Measurements from ENCODE around the gene ZNF76. TPM values are rescaled to one million over a fixed set of nuclear protein-coding genes. Genes with fewer than 3 reads are reported as not detected.

ZNF76 gene
- total and polyA plus RNA-seq, 2 donors (not counting 3 experiments of a cell fraction or from before 2014, with no cell fraction given) = 27.9 to 34.6 TPM

DNA sequence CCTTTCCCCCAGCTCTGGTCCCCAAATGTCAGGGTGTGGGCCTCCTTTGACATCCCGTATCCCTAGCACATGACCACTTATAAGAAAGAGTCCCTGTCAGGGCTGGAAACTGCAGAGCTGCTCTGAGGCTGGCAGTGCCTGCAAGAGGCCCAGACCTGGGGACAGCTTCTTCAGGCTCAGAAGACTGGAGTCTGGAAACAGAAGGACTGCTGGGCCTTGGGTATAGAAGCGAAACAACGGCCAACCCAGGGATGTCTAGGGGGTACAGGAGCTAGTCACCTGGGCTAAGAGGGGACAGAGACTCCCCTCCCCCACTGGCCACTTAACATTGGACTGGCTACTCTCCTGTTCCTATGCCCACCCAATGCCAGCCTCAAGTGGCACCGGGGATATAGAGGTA lies 41.1 kb upstream of the ZNF76 start:
- no peak overlapping the region for H3K4me3 ChIP-seq (replicated peaks in 1 of 3; ENCODE audit: insufficient read depth in 1 of 3, low read depth in 1 of 3, low read length in 3 of 3)
- H3K27me3 ChIP-seq (ENCODE audit: control insufficient read depth in 2 of 2, insufficient read depth in 2 of 2, low read length in 2 of 2) = peaks cover 17 to 18% of the 10 kb centered on the region in 2 experiments
- no peaks in the 10 kb centered on the region for H4K20me1 ChIP-seq (replicated peaks; ENCODE audit: control insufficient read depth, extremely low read depth, insufficient read depth, low read length)
- H3K4me1 ChIP-seq (ENCODE audit: control insufficient read depth, extremely low read depth, insufficient read depth, low read length) = peaks cover 5% of the 10 kb centered on the region
- no peaks in the 10 kb centered on the region for H3K9me1 ChIP-seq (replicated peaks; ENCODE audit: control insufficient read depth, extremely low read depth, insufficient read depth, low read length)
- no peak for TF ChIP-seq MAX (IDR thresholded peaks at IDR 0.05; ENCODE audit: insufficient read depth, insufficient read length)
- TF ChIP-seq FOS (IDR thresholded peaks at IDR 0.05; ENCODE audit: borderline replicate concordance, insufficient read depth, low read length) = no peak
- no peak for TF ChIP-seq EZH2 (IDR thresholded peaks at IDR 0.05; ENCODE audit: borderline replicate concordance, low read depth, low read length, severe bottlenecking)
- TF ChIP-seq POLR2AphosphoS5 (IDR thresholded peaks at IDR 0.05; ENCODE audit: insufficient read depth, low read depth, low read length) = no peak
- intact Hi-C loops (cut with micrococcal nuclease) = loop anchor here (5.0 kb wide), 1 partner anchor 39 kb away; the partner anchor contains the start of gene ZNF76
- H3K79me2 ChIP-seq (ENCODE audit: control insufficient read depth, insufficient read depth, low read length) = no peaks in the 10 kb centered on the region
- ChIA-PET POLR2A (interaction anchor here (1.3 kb wide), 1 partner anchor 12 kb away, joined by 3 read pairs; no protein-coding TSS in a partner anchor), CTCF (interaction anchor here (2.2 to 3.3 kb wide), 3 partner anchors 12 to 22 kb away, joined by 6 to 29 read pairs (median 29); no protein-coding TSS in a partner anchor)
- no TSS peak for BruUV-seq (replicated peaks)
- no peak overlapping the region for H3K27ac ChIP-seq (ENCODE audit: insufficient read depth, low read depth, low read length)
- FAIRE-seq (no peak), DNase-seq (ENCODE audit: low read depth, low spot score) (no peak)
- H3K36me3 ChIP-seq (ENCODE audit: control insufficient read depth in 2 of 2, extremely low read depth in 1 of 2, insufficient read depth in 2 of 2, low read length in 2 of 2) = no peaks in the 10 kb centered on the region
- H3K9ac ChIP-seq (replicated peaks; ENCODE audit: extremely low read depth, insufficient read depth, low read length) = no peak overlapping the region
- no peak overlapping the region for H2AFZ ChIP-seq (ENCODE audit: low read depth, low read length)
- H3K9me3 ChIP-seq (replicated peaks; ENCODE audit: control insufficient read depth, insufficient read depth, low read length) = no peaks in the 10 kb centered on the region
- H3K4me2 ChIP-seq (ENCODE audit: insufficient read depth, low read length) = no peak overlapping the region
- dilution Hi-C loops (cut with MboI; ENCODE audit: extremely low pct_ligation_motif_present, low sequenced_read_pairs) = no loop called here

GRCh38 chr6:35219683-35220326 lies 39.7 kb upstream of the ZNF76 start:
- intact Hi-C loops (cut with micrococcal nuclease) = loop anchor here (5.0 kb wide), 1 partner anchor 37 kb away; the partner anchor contains the start of gene ZNF76
- H3K4me3 ChIP-seq (replicated peaks in 1 of 3; ENCODE audit: insufficient read depth in 1 of 3, low read depth in 1 of 3, low read length in 3 of 3) = no peak overlapping the region
- H3K79me2 ChIP-seq (ENCODE audit: control insufficient read depth, insufficient read depth, low read length) = no peaks in the 10 kb centered on the region
- H3K9ac ChIP-seq (replicated peaks; ENCODE audit: extremely low read depth, insufficient read depth, low read length) = no peak overlapping the region
- H3K27ac ChIP-seq (ENCODE audit: insufficient read depth, low read depth, low read length) = no peak overlapping the region
- no peaks in the 10 kb centered on the region for H3K9me3 ChIP-seq (replicated peaks; ENCODE audit: control insufficient read depth, insufficient read depth, low read length)
- POLR2A ChIA-PET = no interaction called here
- H3K9me1 ChIP-seq (replicated peaks; ENCODE audit: control insufficient read depth, extremely low read depth, insufficient read depth, low read length) = no peaks in the 10 kb centered on the region
- DNase-seq (ENCODE audit: low read depth, low spot score) = no peak
- peaks cover 2% of the 10 kb centered on the region for H3K4me1 ChIP-seq (ENCODE audit: control insufficient read depth, extremely low read depth, insufficient read depth, low read length)
- no TSS peak for BruUV-seq (replicated peaks)
- no peaks in the 10 kb centered on the region for H3K36me3 ChIP-seq (ENCODE audit: control insufficient read depth in 2 of 2, extremely low read depth in 1 of 2, insufficient read depth in 2 of 2, low read length in 2 of 2)
- H3K27me3 ChIP-seq (ENCODE audit: control insufficient read depth in 2 of 2, insufficient read depth in 2 of 2, low read length in 2 of 2) = peaks cover 10 to 17% of the 10 kb centered on the region in 2 experiments
- TF ChIP-seq JUN (IDR thresholded peaks at IDR 0.05; ENCODE audit: borderline replicate concordance, insufficient read depth, insufficient read length, low read depth) = no peak
- no peak for TF ChIP-seq GATA2 (IDR thresholded peaks at IDR 0.05; ENCODE audit: insufficient read depth, insufficient read length, low read depth, low read length)
- TF ChIP-seq MYC (IDR thresholded peaks at IDR 0.05; ENCODE audit: low read depth, low read length) = no peak
- TF ChIP-seq, protein P1, sequence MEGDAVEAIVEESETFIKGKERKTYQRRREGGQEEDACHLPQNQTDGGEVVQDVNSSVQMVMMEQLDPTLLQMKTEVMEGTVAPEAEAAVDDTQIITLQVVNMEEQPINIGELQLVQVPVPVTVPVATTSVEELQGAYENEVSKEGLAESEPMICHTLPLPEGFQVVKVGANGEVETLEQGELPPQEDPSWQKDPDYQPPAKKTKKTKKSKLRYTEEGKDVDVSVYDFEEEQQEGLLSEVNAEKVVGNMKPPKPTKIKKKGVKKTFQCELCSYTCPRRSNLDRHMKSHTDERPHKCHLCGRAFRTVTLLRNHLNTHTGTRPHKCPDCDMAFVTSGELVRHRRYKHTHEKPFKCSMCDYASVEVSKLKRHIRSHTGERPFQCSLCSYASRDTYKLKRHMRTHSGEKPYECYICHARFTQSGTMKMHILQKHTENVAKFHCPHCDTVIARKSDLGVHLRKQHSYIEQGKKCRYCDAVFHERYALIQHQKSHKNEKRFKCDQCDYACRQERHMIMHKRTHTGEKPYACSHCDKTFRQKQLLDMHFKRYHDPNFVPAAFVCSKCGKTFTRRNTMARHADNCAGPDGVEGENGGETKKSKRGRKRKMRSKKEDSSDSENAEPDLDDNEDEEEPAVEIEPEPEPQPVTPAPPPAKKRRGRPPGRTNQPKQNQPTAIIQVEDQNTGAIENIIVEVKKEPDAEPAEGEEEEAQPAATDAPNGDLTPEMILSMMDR (IDR thresholded peaks at IDR 0.05; ENCODE audit: extremely low read depth in 1 of 2, insufficient read depth in 1 of 2, low read depth in 1 of 2, low read length in 2 of 2) = no peak
- TF ChIP-seq POLR2AphosphoS5 (IDR thresholded peaks at IDR 0.05; ENCODE audit: insufficient read depth, low read depth, low read length) = no peak
- no peak for TF ChIP-seq POLR2A (IDR thresholded peaks at IDR 0.05; ENCODE audit: low read depth, low read length)
- TF ChIP-seq EZH2 (IDR thresholded peaks at IDR 0.05; ENCODE audit: borderline replicate concordance, low read depth, low read length, severe bottlenecking) = no peak
- TF ChIP-seq FOS (IDR thresholded peaks at IDR 0.05; ENCODE audit: borderline replicate concordance, insufficient read depth, low read length) = no peak
- TF ChIP-seq MAX (IDR thresholded peaks at IDR 0.05; ENCODE audit: insufficient read depth, insufficient read length) = no peak
- H4K20me1 ChIP-seq (replicated peaks; ENCODE audit: control insufficient read depth, extremely low read depth, insufficient read depth, low read length) = no peaks in the 10 kb centered on the region
- no peak overlapping the region for H2AFZ ChIP-seq (ENCODE audit: low read depth, low read length)
- dilution Hi-C loops (cut with MboI; ENCODE audit: extremely low pct_ligation_motif_present, low sequenced_read_pairs) = no loop called here
- no peak for FAIRE-seq
- H3K4me2 ChIP-seq (ENCODE audit: insufficient read depth, low read length) = no peak overlapping the region
- CTCF ChIA-PET = interaction anchor here (0.9 to 3.3 kb wide), 5 partner anchors 11 to 233 kb away, joined by 3 to 29 read pairs (median 6); no protein-coding TSS in a partner anchor
